Subcutaneous abdominal adipose tissue (tissue), 5 donors: ENCODE measurements around the gene EPB41L2.
"Not testable (repeated sequence)": the region's sequence is repeated elsewhere in the genome, so short reads cannot be mapped to it uniquely, and the experiment has no call there.

Experiments used
- H3K27ac ChIP-seq: one replicate; pipeline ENCODE4 v1.7.0; 2013; ENCODE audit warnings: low read depth, mild to moderate bottlenecking, inconsistent platforms, low read length, moderate library complexity
- H3K27me3 ChIP-seq, 5 donors: one replicate each; pipeline ENCODE4 v1.7.0; 2013; ENCODE audit warnings: low read length in 5 of 5, inconsistent platforms in 1 of 5; ENCODE audit not compliant: control insufficient read depth in 5 of 5, insufficient read depth in 4 of 5
- H3K36me3 ChIP-seq, 5 donors: one replicate each; pipeline ENCODE4 v1.7.0; 2013; ENCODE audit warnings: low read length in 5 of 5; ENCODE audit not compliant: control insufficient read depth in 5 of 5, insufficient read depth in 5 of 5
- H3K4me1 ChIP-seq, 5 donors: one replicate each; pipeline ENCODE4 v1.7.0; 2013; ENCODE audit warnings: low read length in 5 of 5, mild to moderate bottlenecking in 3 of 5, moderate library complexity in 1 of 5; ENCODE audit not compliant: control insufficient read depth in 5 of 5, insufficient read depth in 5 of 5
- H3K4me3 ChIP-seq, 5 donors: one replicate each; pipeline ENCODE4 v1.7.0; 2013; ENCODE audit warnings: low read length in 5 of 5, low read depth in 1 of 5
- H3K9ac ChIP-seq, 5 donors: one replicate each; pipeline ENCODE4 v1.7.0; 2013; ENCODE audit warnings: low read length in 5 of 5, mild to moderate bottlenecking in 4 of 5, moderate library complexity in 3 of 5
- H3K9me3 ChIP-seq, 5 donors: one replicate each; pipeline ENCODE4 v1.7.0; 2013; ENCODE audit warnings: low read length in 5 of 5; ENCODE audit not compliant: control insufficient read depth in 5 of 5
- donor health status: healthy.
- donor health status: healthy.
- donor health status: healthy.
- donor health status: healthy.
- donor health status: healthy.

The EPB41L2 gene

DNA sequence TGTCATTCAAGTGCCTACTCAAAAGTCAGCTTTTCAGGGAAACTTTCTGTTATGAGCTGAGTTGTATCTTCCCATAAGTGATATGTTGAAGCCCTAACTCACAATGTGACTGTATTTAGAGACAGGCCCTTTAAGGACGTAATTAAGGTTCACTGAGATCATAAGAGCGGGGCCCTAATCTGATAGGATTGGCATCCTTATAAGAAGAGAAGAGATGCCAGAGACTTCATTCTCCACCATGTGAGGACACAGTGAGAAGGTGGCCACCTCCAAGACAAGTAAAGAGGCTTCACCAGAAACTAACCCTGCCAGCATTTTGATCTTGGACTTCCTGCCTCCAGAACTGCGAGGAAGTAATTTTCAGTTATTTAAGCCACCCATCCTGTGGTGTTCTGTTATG is 248.5 kb downstream of the EPB41L2 start:
- Histone ChIP-seq H3K36me3 (peaks cover 0 to 5% (median 0%) of the 10 kb centered on the region in 5 donors), H3K4me1 (peaks cover 0 to 10% (median 3%) of the 10 kb centered on the region in 5 donors), H3K4me3 (no peak overlapping the region), H3K27me3 (no peaks in the 10 kb centered on the region), H3K9ac (no peak overlapping the region), H3K27ac (no peak overlapping the region), H3K9me3 (no peaks in the 10 kb centered on the region)

- Histone ChIP-seq H3K36me3 (peaks cover 0 to 5% (median 0%) of the 10 kb centered on the region in 5 donors), H3K4me3 (no peak overlapping the region), H3K9ac (no peak overlapping the region), H3K27ac (no peak overlapping the region), H3K4me1 (peaks cover 0 to 10% (median 3%) of the 10 kb centered on the region in 5 donors), H3K9me3 (no peaks in the 10 kb centered on the region), H3K27me3 (no peaks in the 10 kb centered on the region)
Observed at GRCh38 chr6:130811932-130812331, 251.1 kb downstream of the EPB41L2 start.

- Histone ChIP-seq H3K4me3 (no peak overlapping the region), H3K4me1 (peaks cover 0 to 10% (median 3%) of the 10 kb centered on the region in 5 donors), H3K27me3 (no peaks in the 10 kb centered on the region), H3K9me3 (no peaks in the 10 kb centered on the region), H3K9ac (no peak overlapping the region), H3K36me3 (peaks cover 0 to under 1% (median 0%) of the 10 kb centered on the region in 5 donors), H3K27ac (no peak overlapping the region)
Observed at GRCh38 chr6:130810307-130811030, 252.6 kb downstream of the EPB41L2 start.

DNA sequence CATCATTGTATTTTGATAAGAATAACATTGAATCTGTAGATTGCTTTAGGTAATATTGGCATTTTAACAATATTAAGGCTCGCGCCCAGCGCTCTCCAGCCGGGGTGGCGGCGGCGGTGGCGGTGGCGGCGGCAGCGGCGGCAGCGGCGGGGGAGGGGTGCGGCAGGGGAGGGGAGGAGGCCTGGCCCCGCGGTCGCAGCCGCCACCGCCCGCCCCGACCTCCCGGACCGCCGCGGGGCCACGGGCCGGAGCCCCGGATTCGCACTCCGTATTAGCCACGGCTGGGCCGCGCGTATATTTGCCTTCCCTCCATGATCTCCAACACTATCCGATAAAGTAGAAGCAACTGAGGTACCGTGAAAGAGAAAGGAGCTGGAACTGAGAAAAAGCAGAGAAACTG is 261.7 kb downstream of the EPB41L2 start:
- not testable (repeated sequence) for H3K36me3 ChIP-seq, H3K4me1 ChIP-seq, H3K4me3 ChIP-seq, H3K9ac ChIP-seq, H3K27ac ChIP-seq, H3K27me3 ChIP-seq, H3K9me3 ChIP-seq

DNA sequence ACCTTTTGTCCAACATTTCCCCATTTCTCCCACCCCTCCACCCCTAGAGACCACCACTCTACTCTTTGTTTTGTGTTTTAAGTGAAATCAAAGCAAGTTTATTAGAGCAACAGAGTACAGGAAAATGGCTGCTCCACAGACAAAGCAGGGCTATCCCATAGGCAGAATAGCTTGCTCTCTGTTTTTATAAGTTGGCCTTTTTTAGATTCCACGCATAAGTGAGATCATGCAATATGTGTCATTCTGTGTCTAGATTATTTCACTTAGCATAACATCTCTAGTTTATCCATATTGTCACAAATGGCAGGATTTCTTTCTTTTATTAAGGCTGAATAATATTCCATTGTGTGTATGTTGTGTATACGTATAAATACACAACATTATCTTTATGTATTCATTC is 266.0 kb downstream of the EPB41L2 start:
- Histone ChIP-seq H3K36me3 (no peaks in the 10 kb centered on the region), H3K4me3 (no peak overlapping the region), H3K27me3 (no peaks in the 10 kb centered on the region), H3K9me3 (peaks cover 0 to 6% (median 0%) of the 10 kb centered on the region in 5 donors), H3K4me1 (peaks cover 0 to 17% (median 7%) of the 10 kb centered on the region in 5 donors), H3K27ac (no peak overlapping the region), H3K9ac (no peak overlapping the region)

DNA sequence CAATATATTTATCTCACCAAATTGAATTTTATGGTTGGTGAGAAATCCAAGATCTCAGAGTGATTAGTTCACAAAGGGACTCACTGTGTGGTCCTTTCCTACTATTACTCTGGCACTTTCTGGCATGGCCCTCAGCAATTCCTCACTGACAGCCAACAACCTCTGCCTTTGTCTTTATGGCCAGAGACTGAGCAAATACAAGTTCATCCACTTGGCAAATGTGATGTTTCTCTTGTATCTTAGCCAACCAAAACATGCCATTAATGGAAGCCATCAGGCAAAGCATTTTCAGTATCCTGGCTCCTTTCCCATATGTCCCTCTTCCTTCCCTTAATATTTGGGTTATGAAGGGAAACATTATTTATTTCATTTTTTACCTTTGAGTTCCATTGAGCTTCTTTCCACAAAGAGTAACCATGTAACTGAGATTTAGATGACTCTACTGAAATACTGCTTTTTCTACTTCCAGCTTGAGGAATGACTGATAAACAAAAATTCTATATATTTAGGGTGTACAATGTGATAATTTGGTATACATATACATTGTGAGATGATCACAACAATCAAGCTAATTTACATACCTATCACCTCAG is 266.6 kb downstream of the EPB41L2 start:
- Histone ChIP-seq H3K9me3 (peaks cover 0 to 6% (median 0%) of the 10 kb centered on the region in 5 donors), H3K27me3 (no peaks in the 10 kb centered on the region), H3K4me3 (no peak overlapping the region), H3K4me1 (peaks cover 0 to 17% (median 7%) of the 10 kb centered on the region in 5 donors), H3K9ac (no peak overlapping the region), H3K27ac (no peak overlapping the region), H3K36me3 (no peaks in the 10 kb centered on the region)

- Histone ChIP-seq H3K4me3 (no peak overlapping the region), H3K27me3 (no peaks in the 10 kb centered on the region), H3K27ac (no peak overlapping the region), H3K36me3 (no peaks in the 10 kb centered on the region), H3K4me1 (peaks cover 0 to 17% (median 7%) of the 10 kb centered on the region in 5 donors), H3K9me3 (no peaks in the 10 kb centered on the region), H3K9ac (no peak overlapping the region)
Observed at GRCh38 chr6:130794738-130795137, 268.3 kb downstream of the EPB41L2 start.

DNA sequence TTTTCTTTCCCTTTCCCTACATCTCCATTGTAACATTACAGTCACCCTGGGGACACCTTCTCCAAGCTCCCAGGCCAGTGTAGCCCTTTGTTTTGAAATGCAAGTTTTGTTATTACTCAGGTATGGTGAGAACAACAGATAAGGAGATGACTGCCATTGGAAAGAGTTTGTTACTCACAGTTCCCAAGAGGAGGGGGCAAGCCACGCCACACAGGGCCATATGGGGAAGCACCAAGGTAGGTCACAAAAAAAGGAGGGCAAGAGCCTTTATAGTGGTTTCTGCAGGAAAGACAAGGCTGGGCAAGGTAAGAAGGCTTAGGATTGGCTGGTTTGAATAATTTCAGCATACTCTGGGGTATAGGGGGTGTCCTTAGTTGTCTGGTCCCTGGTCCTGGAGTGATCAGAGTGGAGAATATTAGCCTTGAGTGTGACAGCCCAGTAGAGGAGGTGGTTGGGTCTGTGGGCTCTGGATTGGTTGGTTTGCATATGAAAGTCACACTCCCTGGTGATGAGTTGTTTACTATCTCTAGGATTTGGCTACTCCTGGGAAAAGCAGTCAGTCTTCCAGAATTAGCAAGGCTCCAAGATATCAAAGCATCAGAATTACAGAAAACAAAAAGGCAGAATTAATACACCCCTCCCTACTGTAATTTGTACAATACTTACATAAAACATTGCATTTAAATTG is 268.9 kb downstream of the EPB41L2 start:
- Histone ChIP-seq H3K9ac (no peak overlapping the region), H3K27me3 (no peaks in the 10 kb centered on the region), H3K4me3 (no peak overlapping the region), H3K9me3 (no peaks in the 10 kb centered on the region), H3K4me1 (peaks cover 0 to 17% (median 7%) of the 10 kb centered on the region in 5 donors), H3K27ac (no peak overlapping the region), H3K36me3 (no peaks in the 10 kb centered on the region)
